Brain pericyte (primary cell): ENCODE measurements around the gene TAGLN2.

ENCODE experiments used
- DNase-seq: peaks from one replicate; pipeline ENCODE4 v3.0.0-alpha.2; 2012; ENCODE audit warnings: low read depth, low spot score

Gene TAGLN2

GRCh38 chr1:159877695-159878444, 47.4 kb downstream of the TAGLN2 start:
- no peak for DNase-seq

GRCh38 chr1:159873530-159874143, 51.7 kb downstream of the TAGLN2 start:
- no peak for DNase-seq

- no peak for DNase-seq
These were observed 52.4 kb downstream of the TAGLN2 start for GRCh38 chr1:159872891-159873290.

- no peak for DNase-seq
These were observed 54.6 kb downstream of the TAGLN2 start for GRCh38 chr1:159870704-159871103.

- no peak for DNase-seq
These were observed 55.7 kb downstream of the TAGLN2 start for GRCh38 chr1:159869607-159870006.

- peak; percentile 21 for DNase-seq
These were observed 56.1 kb downstream of the TAGLN2 start for GRCh38 chr1:159869173-159869572.

- DNase-seq: no peak
These were observed 56.5 kb downstream of the TAGLN2 start for GRCh38 chr1:159868766-159869165.
